Keratinocyte (primary cell): ENCODE data around the gene CCL28.

Experiments used
- EZH2 ChIP-seq: IDR thresholded peaks from one replicate; pipeline ENCODE4 v1.6.1; 2012; ENCODE audit warnings: inconsistent platforms, mild to moderate bottlenecking, low read length, moderate library complexity
- TF ChIP-seq, protein P1 (sequence below), 3 experiments: IDR thresholded peaks in 1 of 3; conservative IDR thresholded peaks in 1 of 3; optimal IDR thresholded peaks in 1 of 3; 2 replicates in 2 of 3; 3 replicates in 1 of 3; pipeline versions ENCODE3 to v1.5.1; 2011; ENCODE audit warnings: low read length in 3 of 3, mild to moderate bottlenecking in 3 of 3, moderate library complexity in 2 of 3, control low read depth in 1 of 3, inconsistent platforms in 1 of 3; ENCODE audit not compliant: insufficient read depth in 2 of 3; ENCODE audit errors: extremely low read depth in 1 of 3

DNA sequence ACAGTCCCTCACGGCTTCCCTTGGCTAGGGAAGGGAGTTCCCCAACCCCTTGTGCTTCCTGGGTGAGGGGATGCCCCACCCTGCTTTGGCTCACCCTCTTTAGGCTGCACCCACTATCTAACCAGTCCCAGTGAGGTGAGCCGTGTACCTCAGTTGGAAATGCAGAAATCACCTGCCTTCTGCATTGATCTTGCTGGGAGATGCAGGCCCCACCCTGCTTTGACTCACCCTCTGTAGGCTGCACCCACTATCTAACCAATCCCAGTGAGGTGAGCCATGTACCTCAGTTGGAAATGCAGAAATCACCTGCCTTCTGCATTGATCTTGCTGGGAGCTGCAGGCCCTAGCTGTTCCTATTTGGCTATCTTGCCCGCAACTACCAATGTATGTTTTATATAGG is 44.7 kb downstream of the CCL28 start:
- TF ChIP-seq, protein P1, sequence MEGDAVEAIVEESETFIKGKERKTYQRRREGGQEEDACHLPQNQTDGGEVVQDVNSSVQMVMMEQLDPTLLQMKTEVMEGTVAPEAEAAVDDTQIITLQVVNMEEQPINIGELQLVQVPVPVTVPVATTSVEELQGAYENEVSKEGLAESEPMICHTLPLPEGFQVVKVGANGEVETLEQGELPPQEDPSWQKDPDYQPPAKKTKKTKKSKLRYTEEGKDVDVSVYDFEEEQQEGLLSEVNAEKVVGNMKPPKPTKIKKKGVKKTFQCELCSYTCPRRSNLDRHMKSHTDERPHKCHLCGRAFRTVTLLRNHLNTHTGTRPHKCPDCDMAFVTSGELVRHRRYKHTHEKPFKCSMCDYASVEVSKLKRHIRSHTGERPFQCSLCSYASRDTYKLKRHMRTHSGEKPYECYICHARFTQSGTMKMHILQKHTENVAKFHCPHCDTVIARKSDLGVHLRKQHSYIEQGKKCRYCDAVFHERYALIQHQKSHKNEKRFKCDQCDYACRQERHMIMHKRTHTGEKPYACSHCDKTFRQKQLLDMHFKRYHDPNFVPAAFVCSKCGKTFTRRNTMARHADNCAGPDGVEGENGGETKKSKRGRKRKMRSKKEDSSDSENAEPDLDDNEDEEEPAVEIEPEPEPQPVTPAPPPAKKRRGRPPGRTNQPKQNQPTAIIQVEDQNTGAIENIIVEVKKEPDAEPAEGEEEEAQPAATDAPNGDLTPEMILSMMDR (optimal IDR thresholded peaks at IDR 0.05 in 1 of 3, IDR thresholded peaks at IDR 0.05 in 1 of 3, conservative IDR thresholded peaks at IDR 0.05 in 1 of 3; ENCODE audit: extremely low read depth in 1 of 3, insufficient read depth in 2 of 3, low read length in 3 of 3), result no peak
- no peak for TF ChIP-seq EZH2
